Endothelial cell of hepatic sinusoid (primary cell): Measurements from ENCODE around the gene MDFIC2.

ENCODE experiments used
- in situ Hi-C: cut with HindIII; loops from 2 replicates; pipeline ENCODE4 v1.10.0; 2017; ENCODE audit warnings: low sequenced_read_pairs

The MDFIC2 gene

GRCh38 chr3:70183781-70184504 is 128.5 kb downstream of the MDFIC2 start:
- in situ Hi-C loops: no loop called here

GRCh38 chr3:70182166-70182565 is 130.3 kb downstream of the MDFIC2 start:
- in situ Hi-C loops: no loop called here

GRCh38 chr3:70180664-70181063 is 131.8 kb downstream of the MDFIC2 start:
- in situ Hi-C loops: no loop called here

DNA sequence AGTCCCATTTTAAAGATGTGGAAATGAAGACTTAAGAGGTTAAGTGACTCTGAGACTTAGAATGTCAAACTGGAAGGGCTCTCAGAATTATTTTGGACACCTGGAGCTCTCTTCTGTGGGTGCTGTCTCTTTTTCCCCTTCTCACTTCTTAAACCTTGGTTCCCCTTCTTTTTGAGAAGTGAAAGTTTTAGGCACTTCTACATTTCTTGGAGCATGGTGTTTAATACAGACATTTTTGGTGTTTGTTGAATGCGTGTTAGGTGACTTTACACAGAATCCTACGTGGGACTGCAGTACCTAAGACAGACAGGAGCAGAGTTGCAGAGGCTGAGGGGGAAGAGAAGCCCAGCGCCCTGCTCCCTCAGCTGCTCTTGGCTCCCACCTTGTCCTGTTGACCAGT is 133.3 kb downstream of the MDFIC2 start:
- in situ Hi-C loops: no loop called here

- in situ Hi-C loops: no loop called here
Measured at GRCh38 chr3:70177881-70178645, 134.4 kb downstream of the MDFIC2 start.

DNA sequence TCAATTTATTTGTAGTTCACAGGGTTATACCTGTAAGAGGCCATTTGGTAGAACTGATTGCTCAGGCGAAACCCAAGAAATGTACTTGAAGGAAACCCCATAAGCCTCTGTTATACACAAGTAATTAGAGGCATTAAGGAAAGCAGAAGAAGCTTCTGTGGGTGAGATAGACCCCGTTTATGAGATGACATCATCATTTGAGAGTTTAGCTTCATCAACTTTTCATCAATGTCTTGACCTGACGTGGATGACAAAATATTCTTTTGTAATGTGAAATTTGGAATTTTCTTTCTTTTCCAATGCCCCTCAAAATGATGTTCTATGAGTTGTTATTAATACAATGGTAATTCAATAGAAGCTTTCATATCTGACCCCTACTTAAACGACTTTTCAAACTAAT is 136.2 kb downstream of the MDFIC2 start:
- in situ Hi-C loops: no loop called here

- in situ Hi-C loops: no loop called here
Measured at GRCh38 chr3:70156808-70157207, 155.6 kb downstream of the MDFIC2 start.

DNA sequence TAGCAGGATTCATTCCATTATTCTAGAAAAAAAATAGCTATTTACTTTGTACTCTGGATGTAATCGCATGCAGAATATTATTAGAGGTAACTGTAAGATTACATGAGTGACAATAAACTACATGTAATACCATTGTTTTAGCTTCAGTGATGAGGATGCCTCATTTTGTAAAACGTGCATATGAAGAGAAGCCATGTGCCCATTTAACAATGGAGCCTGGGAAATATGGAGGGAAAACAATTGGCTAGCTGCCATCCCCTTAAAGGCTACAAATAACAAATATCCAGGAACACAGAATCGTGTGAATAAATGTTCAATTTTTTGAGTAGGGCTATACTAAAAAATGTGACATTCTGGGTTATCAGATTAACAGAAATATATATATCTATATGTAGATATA is 161.8 kb downstream of the MDFIC2 start:
- in situ Hi-C loops: no loop called here

GRCh38 chr3:70149714-70150400 is 162.6 kb downstream of the MDFIC2 start:
- in situ Hi-C loops: no loop called here
